Fibroblast of the aortic adventitia (primary cell): Measurements from ENCODE around the gene MAPRE2. TPM values are rescaled to one million over a fixed set of nuclear protein-coding genes. Genes with fewer than 3 reads are reported as not detected.

Experiments used
- DNase-seq: peaks from one replicate; pipeline ENCODE4 v3.0.0-alpha.2; 2010; ENCODE audit warnings: low read depth
- H3K4me3 ChIP-seq: 2 replicates; pipeline ENCODE4 v1.5.1; 2011; ENCODE audit warnings: low read depth, mild to moderate bottlenecking, control low read depth, low read length, moderate library complexity
- CTCF ChIP-seq: IDR thresholded peaks from 2 replicates; pipeline ENCODE4 v1.5.1; 2011; ENCODE audit warnings: mild to moderate bottlenecking, low read length, control low read depth, inconsistent platforms; ENCODE audit not compliant: insufficient read depth
- total RNA-seq: library from RNA; depleted of rRNA; stranded (reverse); fragments of >200 nt; gene quantifications from 2 replicates; pipeline ENCODE4 v1.2.3, GENCODE V29; 2012; ENCODE audit warnings: low replicate concordance

MAPRE2 gene
- total RNA-seq, 1 donor: 44.7 TPM

- no peak overlapping the region for H3K4me3 ChIP-seq
- no peak for DNase-seq
- TF ChIP-seq CTCF: no peak
Observed at GRCh38 chr18:35122586-35123224, 81.5 kb downstream of the MAPRE2 start.

DNA sequence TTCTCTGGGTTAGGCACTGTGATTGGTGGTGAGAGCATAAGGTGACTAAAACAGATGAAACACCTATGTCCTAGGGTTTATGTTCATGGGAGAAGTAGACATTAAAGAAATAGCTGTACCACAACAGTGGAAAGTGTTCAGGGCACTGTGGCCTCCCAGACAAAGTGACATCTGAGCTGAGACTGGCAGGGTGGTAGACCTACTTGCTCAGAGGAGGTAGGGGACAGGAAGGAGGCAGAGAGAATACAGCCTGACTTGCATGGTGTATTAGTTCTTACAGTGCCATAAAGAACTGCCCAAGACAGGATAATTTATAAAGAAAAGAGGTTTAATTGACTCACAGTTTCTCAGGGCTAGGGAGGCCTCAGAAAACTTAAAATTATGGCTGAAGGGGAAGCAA lies 82.6 kb downstream of the MAPRE2 start:
- TF ChIP-seq CTCF: no peak
- no peak for DNase-seq
- no peak overlapping the region for H3K4me3 ChIP-seq

GRCh38 chr18:35127201-35127600 lies 86.0 kb downstream of the MAPRE2 start:
- no peak overlapping the region for H3K4me3 ChIP-seq
- peak; percentile 29 for TF ChIP-seq CTCF
- DNase-seq: no peak

DNA sequence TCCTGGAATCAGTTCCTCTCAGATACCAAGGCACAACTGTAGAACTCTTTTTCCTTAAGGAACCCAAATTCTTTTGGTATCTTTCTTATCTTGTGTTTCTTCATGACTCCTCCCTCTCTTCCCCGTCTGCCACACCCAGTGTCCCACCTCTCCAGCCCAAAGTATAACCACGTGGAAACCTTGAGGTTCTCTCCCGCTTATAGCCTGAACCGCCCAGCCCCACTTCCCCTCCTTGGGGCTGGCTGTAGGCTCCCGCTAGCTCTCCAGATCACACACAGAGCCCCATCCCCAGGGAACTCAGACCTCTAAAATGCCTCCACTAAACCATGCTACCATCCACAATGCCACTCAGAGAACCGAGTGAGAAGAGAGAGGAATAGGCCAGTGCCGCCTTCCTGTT lies 87.5 kb downstream of the MAPRE2 start:
- DNase-seq: no peak
- TF ChIP-seq CTCF: no peak
- no peak overlapping the region for H3K4me3 ChIP-seq

- no peak for DNase-seq
- H3K4me3 ChIP-seq: no peak overlapping the region
- TF ChIP-seq CTCF: no peak
Observed at GRCh38 chr18:35130236-35130635, 89.0 kb downstream of the MAPRE2 start.

DNA sequence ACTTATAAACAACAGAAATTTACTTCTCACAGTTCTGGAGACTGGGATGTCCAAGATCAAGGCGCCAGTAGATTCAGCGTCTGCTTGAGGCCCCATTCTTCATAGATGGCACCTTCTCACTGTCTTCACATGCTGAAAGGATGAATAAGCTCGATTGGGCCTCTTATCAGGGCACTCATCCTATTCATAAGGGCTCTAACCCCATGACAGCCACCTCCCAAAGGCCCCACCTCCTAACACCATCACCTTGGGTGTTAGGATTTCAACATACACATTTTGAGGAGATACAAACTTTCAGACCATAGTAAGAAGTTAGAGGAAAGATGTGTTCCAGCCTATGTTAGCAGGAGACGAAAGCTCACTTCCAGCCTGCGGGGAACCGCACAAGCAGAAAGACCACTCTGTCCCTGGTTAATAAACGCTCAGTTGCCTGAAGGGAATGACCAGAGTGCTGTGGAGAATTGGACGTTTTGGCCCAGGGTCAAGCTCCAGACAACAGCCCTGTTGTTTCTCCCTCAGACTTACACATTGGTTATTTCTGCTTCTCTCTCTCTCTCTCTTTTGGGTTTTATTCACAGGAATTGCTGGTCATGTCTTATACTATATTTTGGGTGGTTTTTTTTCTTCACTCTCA lies 90.3 kb downstream of the MAPRE2 start:
- no peak for TF ChIP-seq CTCF
- DNase-seq: no peak
- no peak overlapping the region for H3K4me3 ChIP-seq
